Suprapubic skin (tissue), 4 donors: ENCODE results near the gene CHN2. TPM values are rescaled to one million over a fixed set of nuclear protein-coding genes. Genes with fewer than 3 reads are reported as not detected.

ENCODE experiments used
- DNase-seq, 2 donors: peaks; one replicate each; pipeline ENCODE4 v3.0.0-alpha.2; 2019; ENCODE audit warnings: low spot score in 2 of 2
- H3K27ac ChIP-seq: fragments of 200-600 bp; sonication (generic); one replicate; pipeline ENCODE4 v1.5.1; 2019
- H3K27me3 ChIP-seq: fragments of 200-600 bp; sonication (generic); one replicate; pipeline ENCODE4 v1.5.1; 2019
- H3K36me3 ChIP-seq: fragments of 200-600 bp; sonication (generic); one replicate; pipeline ENCODE4 v1.5.1; 2019
- H3K4me1 ChIP-seq: fragments of 200-600 bp; sonication (generic); one replicate; pipeline ENCODE4 v1.5.1; 2019
- H3K4me3 ChIP-seq: fragments of 200-600 bp; sonication (generic); one replicate; pipeline ENCODE4 v1.5.1; 2019; ENCODE audit warnings: mild to moderate bottlenecking
- H3K9me3 ChIP-seq: fragments of 200-600 bp; sonication (generic); one replicate; pipeline ENCODE4 v1.5.1; 2019
- EP300 ChIP-seq: sonication (generic); formaldehyde crosslinking; IDR thresholded peaks from one replicate; pipeline ENCODE4 v1.6.1; 2017; ENCODE audit warnings: antibody characterized with exemption
- POLR2A ChIP-seq, 2 donors: fragments of 450-650 bp; IDR thresholded peaks; one replicate each; pipeline ENCODE4 v1.6.1; 2017; ENCODE audit warnings: antibody characterized with exemption in 2 of 2, mild to moderate bottlenecking in 2 of 2, moderate library complexity in 2 of 2
- POLR2AphosphoS5 ChIP-seq, 3 donors: sonication (generic); formaldehyde crosslinking; IDR thresholded peaks; one replicate each; pipeline ENCODE4 v1.6.1; 2017; ENCODE audit warnings: antibody characterized with exemption in 3 of 3
- WGBS: methylation state at CpG from one replicate; pipeline ENCODE4 v1.1.5; 2018; 5-methylcytosine and 5-hydroxymethylcytosine counted together
- total RNA-seq, 4 donors: library from RNA; depleted of rRNA; stranded (reverse); fragments of >200 nt; gene quantifications; one replicate each; pipeline ENCODE4 v1.1.0, GENCODE V29; 2016
- TF ChIP-seq, protein P1 (sequence below), 2 donors: fragments of 200-600 bp in 1 of 2; fragments of 450-650 bp in 1 of 2; sonication (generic) in 1 of 2; IDR thresholded peaks; one replicate each; pipeline ENCODE4 v1.5.1; 2016 to 2019; ENCODE audit warnings: antibody characterized with exemption in 2 of 2, mild to moderate bottlenecking in 1 of 2, moderate library complexity in 1 of 2

Gene CHN2
- total RNA-seq, 4 donors from 2014 or later, result 3.3 to 9.6 (median 6.2) TPM

DNA sequence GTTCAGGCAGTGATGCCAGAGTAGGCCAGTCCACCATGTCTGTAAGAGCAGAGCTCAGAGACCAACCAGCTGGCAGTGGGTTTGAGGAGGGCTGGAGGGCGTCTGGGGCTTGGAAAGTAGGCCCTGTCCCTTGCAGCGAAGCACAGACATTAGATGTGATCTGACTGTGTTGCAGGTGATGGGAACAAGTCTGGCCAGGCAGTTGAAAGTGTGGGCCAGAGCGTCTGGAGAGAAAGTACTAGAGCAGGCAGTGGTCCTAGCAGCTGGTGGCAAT, 53.3 kb downstream of the CHN2 start:
- TF ChIP-seq EP300, result no peak
- TF ChIP-seq, protein P1, sequence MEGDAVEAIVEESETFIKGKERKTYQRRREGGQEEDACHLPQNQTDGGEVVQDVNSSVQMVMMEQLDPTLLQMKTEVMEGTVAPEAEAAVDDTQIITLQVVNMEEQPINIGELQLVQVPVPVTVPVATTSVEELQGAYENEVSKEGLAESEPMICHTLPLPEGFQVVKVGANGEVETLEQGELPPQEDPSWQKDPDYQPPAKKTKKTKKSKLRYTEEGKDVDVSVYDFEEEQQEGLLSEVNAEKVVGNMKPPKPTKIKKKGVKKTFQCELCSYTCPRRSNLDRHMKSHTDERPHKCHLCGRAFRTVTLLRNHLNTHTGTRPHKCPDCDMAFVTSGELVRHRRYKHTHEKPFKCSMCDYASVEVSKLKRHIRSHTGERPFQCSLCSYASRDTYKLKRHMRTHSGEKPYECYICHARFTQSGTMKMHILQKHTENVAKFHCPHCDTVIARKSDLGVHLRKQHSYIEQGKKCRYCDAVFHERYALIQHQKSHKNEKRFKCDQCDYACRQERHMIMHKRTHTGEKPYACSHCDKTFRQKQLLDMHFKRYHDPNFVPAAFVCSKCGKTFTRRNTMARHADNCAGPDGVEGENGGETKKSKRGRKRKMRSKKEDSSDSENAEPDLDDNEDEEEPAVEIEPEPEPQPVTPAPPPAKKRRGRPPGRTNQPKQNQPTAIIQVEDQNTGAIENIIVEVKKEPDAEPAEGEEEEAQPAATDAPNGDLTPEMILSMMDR (IDR thresholded peaks at IDR 0.05), result no peak
- TF ChIP-seq POLR2A (IDR thresholded peaks at IDR 0.05), result no peak
- TF ChIP-seq POLR2AphosphoS5 (IDR thresholded peaks at IDR 0.05), result no peak
- H3K9me3 ChIP-seq, result no peaks in the 10 kb centered on the region
- no peaks in the 10 kb centered on the region for H3K36me3 ChIP-seq
- H3K4me3 ChIP-seq, result no peak overlapping the region
- H3K27ac ChIP-seq, result peak overlapping the region; percentile 40
- 94% methylated on average over 3 of the region's 3 CpGs for WGBS
- no peaks in the 10 kb centered on the region for H3K4me1 ChIP-seq
- no peaks in the 10 kb centered on the region for H3K27me3 ChIP-seq
- DNase-seq, result no peak

DNA sequence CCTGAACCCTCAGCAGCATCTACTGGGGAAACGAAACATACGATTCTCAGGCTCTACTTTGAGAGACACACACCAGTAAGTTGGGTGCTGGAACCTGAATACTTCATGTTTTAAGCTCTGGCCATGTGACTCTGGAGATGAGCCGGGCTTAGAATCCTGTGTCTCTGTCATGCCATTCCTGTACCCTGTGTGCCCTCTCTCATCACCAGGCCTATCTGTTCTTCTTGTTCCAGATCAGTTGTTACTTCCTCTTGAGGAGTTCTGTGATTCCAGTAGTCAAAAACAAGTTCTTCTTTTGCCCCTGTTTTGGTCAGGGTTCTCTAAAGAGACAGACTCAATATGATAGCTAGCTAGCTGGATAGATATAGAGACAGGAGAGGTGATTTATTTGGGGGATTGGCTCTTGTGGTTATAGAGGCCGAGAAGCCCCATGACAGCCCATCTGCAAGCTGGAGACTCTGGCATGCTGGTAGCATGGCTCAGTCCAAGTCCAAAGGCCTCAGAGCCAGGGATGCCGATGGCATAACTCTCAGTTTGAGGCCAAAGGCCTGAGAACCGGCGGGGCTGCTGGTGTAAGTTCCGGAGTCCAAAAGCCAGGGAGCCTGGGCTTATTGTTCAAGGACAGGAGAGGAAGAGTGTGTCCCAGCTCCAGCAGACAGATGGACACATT, 54.3 kb downstream of the CHN2 start:
- no peaks in the 10 kb centered on the region for H3K27me3 ChIP-seq
- no peak for DNase-seq
- no peaks in the 10 kb centered on the region for H3K36me3 ChIP-seq
- no peaks in the 10 kb centered on the region for H3K4me1 ChIP-seq
- H3K27ac ChIP-seq, result peak overlapping the region; percentile 40
- H3K4me3 ChIP-seq, result no peak overlapping the region
- TF ChIP-seq, protein P1 (IDR thresholded peaks at IDR 0.05), result no peak
- TF ChIP-seq EP300 (no peak), POLR2AphosphoS5 (IDR thresholded peaks at IDR 0.05) (no peak), POLR2A (IDR thresholded peaks at IDR 0.05) (no peak)
- 86% methylated on average over 8 of the region's 8 CpGs for WGBS
- no peaks in the 10 kb centered on the region for H3K9me3 ChIP-seq

DNA sequence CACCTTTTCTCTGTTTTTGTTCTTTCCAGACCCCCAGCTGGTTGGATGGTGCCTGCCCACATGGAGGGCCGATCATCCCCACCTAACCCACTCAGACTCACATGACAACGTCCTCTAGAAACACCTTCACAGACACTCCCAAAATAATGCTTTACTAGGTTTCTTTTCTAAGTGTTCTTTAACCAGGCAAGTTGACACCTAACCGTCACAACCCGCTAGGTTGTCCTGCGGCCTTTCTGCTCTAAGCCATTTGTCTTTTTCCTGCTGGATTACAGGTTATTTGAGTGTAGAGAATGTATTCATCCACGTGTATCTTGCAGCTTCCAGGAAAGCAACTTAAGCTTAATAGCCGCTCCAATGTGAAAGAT, 54.8 kb downstream of the CHN2 start:
- WGBS, result 87% methylated on average over 7 of the region's 7 CpGs
- Histone ChIP-seq H3K9me3 (no peaks in the 10 kb centered on the region), H3K4me3 (no peak overlapping the region), H3K36me3 (no peaks in the 10 kb centered on the region), H3K27me3 (no peaks in the 10 kb centered on the region), H3K4me1 (no peaks in the 10 kb centered on the region), H3K27ac (peak overlapping the region; percentile 24)
- TF ChIP-seq, protein P1 (IDR thresholded peaks at IDR 0.05), result no peak
- no peak for TF ChIP-seq POLR2AphosphoS5 (IDR thresholded peaks at IDR 0.05)
- TF ChIP-seq EP300, result no peak
- no peak for TF ChIP-seq POLR2A (IDR thresholded peaks at IDR 0.05)
- DNase-seq, result no peak

DNA sequence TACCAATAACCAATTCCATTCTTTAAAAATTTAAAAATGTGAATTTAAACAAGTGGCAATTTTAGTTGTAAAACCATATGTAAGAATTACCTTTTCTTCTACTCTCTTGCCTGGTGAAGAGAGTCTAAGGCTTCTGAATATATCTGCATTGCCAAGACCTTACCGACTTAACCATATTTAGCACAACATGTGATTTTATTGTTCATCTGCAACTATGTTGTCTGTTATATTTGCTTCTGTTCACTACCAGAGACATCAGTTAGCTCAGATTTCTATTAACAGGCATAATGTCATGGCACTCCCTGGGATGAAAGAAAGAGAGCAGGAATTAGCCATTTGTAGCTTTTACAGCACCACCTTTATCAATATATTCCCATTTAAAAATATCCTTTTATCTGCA, 55.3 kb downstream of the CHN2 start:
- Histone ChIP-seq H3K4me1 (no peaks in the 10 kb centered on the region), H3K27ac (no peak overlapping the region), H3K4me3 (no peak overlapping the region), H3K36me3 (no peaks in the 10 kb centered on the region), H3K9me3 (no peaks in the 10 kb centered on the region), H3K27me3 (no peaks in the 10 kb centered on the region)
- WGBS, result 90% methylated on average over 1 of the region's 1 CpG
- DNase-seq, result no peak
- TF ChIP-seq POLR2A (IDR thresholded peaks at IDR 0.05) (no peak), POLR2AphosphoS5 (IDR thresholded peaks at IDR 0.05) (no peak), EP300 (no peak)
- TF ChIP-seq, protein P1 (IDR thresholded peaks at IDR 0.05), result no peak

DNA sequence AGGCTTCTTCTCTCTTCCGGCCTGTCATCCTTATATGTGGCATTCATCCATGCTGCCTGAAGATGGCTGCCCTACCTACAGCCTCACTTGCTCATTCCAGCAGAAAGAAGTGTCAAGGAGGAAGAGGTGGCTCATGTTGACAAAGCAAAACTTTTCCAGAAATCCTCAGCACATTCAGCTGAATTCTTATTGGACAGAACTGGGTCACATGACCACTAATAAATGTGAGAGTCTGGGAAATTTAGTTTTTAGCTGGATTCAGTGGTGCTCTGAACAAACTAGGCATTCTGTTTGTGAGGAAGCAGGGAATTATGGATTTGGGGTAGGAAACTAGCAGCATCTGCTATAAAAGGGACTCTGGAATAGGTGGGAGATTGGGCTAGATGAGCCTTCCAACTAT, 58.6 kb downstream of the CHN2 start:
- no peak for DNase-seq
- TF ChIP-seq, protein P1 (IDR thresholded peaks at IDR 0.05), result no peak
- no peak for TF ChIP-seq POLR2A (IDR thresholded peaks at IDR 0.05)
- TF ChIP-seq POLR2AphosphoS5 (IDR thresholded peaks at IDR 0.05), result no peak
- no peak for TF ChIP-seq EP300
- Histone ChIP-seq H3K36me3 (no peaks in the 10 kb centered on the region), H3K27ac (no peak overlapping the region), H3K9me3 (no peaks in the 10 kb centered on the region), H3K27me3 (no peaks in the 10 kb centered on the region), H3K4me3 (no peak overlapping the region), H3K4me1 (peaks cover 15% of the 10 kb centered on the region)
- 93% methylated on average over 1 of the region's 1 CpG for WGBS
